Ammon's horn (tissue), 1 donor: ENCODE data around the gene FBXW4.
"Not testable (repeated sequence)": the region's sequence is repeated elsewhere in the genome, so short reads cannot be mapped to it uniquely, and the experiment has no call there.

Experiments
- DNase-seq: peaks from one replicate; pipeline ENCODE4 v3.0.0-alpha.2; 2016; ENCODE audit warnings: low spot score

Gene FBXW4

GRCh38 chr10:101653536-101653935 lies 41.4 kb downstream of the FBXW4 start:
- DNase-seq: no peak

DNA sequence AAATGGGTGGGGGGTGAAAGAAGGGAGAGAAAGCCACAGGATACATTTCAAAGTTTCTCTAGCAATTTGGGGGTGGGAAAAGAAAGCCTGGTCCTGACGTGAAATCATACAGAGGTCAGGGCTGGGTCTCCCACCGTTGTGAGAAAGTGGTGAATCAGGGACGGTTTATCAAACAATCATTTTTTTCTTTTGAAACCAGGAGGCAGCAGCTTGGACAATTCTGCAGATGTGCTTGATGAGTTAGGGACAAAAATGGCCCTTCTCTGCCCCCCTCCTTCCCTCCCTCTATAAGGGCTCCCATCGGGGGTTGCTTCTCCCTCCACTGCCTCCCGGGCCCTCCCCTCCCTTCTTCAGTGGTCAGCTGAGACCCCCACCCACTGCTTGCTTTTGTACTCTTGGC lies 43.6 kb downstream of the FBXW4 start:
- no peak for DNase-seq

- DNase-seq: no peak
Observed at GRCh38 chr10:101650863-101651262, 44.1 kb downstream of the FBXW4 start.

DNA sequence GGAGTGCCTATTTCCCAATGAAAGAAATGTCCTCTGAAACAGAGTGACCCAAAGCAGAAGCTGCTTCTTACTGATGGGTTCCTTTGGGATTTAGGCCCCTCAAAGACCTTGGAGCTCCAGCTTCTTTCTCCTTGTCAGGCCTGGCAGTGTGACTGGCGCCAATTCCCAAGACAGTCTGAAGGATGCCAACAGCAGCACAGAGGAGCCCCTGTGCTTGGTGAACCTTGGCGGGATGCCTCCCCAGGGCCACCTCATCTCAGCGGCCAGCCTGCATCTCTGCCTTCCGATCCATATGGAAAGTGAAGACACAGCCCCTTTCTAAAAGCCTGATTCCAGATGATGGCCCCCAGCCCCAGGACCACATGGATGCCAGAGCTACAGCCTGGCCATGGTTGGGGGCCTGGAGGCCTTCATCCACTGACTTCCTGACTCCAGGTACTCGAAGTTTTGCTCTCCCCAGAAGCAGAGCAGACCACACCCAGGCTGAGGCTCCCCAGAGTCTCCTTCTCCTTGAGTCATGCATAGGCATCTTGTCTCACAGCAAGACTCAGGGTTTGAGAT lies 45.4 kb downstream of the FBXW4 start:
- DNase-seq: peak; percentile 38

GRCh38 chr10:101647255-101647654 lies 47.7 kb downstream of the FBXW4 start:
- DNase-seq: no peak

GRCh38 chr10:101646364-101646763 lies 48.6 kb downstream of the FBXW4 start:
- peak; percentile 79 for DNase-seq

DNA sequence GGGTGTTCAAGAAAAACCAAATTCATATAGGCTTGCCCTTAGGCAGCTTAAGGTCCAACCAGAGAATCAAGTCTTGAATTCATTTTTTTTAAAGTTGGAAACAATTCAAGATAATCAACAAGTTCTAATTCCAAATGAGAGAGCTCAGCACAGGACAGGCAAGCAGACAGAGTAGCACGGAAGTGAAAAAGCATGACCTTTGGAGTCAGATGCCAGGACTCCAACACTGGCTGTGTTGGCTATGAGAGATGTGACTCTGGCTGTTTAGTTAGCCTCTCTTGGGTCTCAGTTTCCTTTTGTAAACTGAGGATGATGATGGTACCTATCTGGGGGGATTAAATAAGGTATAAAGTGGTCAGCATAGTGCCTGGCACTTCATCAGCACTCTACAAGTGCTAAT lies 49.3 kb downstream of the FBXW4 start:
- DNase-seq: no peak

DNA sequence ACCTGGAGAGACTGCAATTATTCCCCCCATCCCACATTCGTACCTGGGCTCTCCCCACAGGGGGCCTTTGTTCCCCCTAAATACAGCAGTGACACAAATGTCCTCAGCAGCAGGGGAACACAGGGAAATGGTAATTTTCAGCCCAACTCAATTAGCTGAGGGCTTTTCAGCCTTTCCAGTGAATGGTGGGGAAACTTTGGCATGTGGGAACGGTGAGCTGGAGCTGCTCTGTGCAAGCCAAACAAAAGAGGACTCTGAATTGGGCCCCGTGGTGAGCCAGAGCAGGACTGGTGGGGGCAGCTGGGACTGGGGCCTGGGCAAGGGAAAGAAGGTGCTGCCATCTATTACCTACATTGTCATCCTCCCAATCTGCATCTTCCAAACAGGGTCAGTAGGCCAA lies 51.0 kb downstream of the FBXW4 start:
- DNase-seq: peak; percentile 50

DNA sequence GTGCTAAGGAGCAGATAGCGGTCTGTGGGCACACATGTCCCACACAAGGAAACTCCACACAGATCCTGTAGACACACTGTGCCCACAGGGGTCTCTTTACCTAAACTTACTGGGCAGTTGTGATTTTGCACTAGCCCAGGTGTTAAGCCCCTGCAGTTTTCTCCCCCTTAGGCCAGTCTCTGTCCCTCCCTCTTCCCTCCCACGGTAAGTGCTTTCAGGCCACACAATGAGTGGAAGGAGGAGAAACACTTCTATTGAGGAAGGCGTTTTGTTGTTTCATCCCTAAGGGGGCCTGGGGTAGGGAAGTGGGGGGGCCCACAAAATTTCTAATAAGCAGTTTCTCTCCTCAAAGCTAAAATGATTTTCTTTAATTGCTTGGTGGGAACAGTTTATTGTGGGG lies 51.4 kb downstream of the FBXW4 start:
- DNase-seq: no peak

DNA sequence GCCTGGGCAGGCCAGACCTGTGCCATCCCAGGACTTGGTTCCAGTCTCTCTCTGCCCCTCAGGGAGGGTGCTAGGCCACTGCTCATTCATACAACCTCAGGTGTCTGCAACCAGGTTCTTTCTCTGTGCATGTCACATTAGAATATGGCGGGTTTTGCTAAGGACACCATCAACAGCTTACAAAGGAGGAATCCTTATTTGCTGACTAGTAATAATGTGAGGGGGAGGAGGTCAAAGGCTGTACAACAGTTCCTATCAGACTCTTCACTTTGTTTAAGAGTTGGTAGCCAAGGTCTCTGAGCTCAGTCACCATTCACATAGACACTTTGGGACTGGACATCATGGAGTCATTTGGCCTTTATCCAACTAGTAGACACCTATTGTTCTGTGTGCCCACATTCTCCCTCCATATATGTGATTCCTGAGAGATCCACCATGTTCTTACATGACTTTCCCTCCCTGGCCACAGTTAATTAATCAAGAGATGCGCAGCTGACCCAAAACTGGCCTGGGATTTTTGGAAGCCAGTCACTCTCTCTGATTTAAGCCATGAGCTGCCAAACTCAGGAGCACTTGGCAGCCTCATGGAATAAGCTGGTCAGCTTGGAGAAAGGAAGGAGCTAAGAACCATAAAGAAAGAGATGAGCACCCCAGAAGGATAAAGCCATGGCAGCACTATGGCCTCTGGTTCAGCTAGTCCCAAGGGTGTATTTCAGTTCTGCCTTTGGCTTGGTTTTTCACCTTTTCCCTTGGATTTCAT lies 55.6 kb downstream of the FBXW4 start:
- no peak for DNase-seq

DNA sequence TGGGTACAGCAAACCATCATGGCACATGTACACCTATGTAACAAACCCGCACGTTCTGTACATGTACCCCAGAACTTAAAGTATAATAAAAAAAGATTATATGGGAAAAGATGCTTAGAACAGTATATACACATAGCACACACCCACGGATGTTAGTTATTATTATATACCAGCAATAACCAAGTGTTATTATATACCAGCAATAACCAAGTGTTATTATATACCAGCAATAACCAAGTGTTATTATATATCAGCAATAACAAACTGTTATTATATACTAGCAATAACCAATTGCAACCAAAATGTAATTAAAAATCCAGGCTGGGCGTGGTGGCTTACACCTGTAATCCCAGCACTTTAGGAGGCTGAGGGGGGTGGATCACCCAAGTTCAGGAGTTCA lies 61.5 kb downstream of the FBXW4 start:
- not testable (repeated sequence) for DNase-seq

DNA sequence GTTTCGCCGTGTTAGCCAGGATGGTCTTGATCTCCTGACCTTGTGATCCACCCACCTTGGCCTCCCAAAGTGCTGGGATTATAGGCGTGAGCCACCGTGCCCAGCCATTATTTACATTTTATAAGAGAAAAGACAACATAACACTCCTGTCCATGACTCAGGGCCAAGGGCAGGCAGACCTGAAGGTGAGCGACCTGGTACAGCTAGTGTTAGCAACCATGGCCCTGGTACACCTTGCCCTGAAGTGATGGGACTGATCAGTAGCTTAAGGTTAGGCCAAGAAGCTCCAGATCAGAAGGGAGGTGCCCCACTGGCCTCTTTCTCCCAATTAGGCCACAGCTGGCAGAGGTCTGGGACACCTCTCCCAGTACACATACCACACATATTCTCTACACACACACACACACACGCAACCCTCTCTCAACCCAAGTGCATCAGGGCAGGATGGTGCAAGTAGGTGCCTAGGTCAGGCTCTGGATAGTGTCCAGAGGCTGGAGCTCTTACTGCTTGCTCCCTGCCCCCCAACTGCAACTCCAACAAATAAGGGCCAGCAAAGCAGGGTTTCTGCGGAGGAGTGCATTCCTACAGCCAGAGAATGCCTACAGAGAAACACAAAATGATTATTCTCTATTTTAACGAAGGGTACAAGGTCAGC lies 63.0 kb downstream of the FBXW4 start:
- no peak for DNase-seq

GRCh38 chr10:101630633-101630920 lies 64.4 kb downstream of the FBXW4 start:
- DNase-seq: no peak

DNA sequence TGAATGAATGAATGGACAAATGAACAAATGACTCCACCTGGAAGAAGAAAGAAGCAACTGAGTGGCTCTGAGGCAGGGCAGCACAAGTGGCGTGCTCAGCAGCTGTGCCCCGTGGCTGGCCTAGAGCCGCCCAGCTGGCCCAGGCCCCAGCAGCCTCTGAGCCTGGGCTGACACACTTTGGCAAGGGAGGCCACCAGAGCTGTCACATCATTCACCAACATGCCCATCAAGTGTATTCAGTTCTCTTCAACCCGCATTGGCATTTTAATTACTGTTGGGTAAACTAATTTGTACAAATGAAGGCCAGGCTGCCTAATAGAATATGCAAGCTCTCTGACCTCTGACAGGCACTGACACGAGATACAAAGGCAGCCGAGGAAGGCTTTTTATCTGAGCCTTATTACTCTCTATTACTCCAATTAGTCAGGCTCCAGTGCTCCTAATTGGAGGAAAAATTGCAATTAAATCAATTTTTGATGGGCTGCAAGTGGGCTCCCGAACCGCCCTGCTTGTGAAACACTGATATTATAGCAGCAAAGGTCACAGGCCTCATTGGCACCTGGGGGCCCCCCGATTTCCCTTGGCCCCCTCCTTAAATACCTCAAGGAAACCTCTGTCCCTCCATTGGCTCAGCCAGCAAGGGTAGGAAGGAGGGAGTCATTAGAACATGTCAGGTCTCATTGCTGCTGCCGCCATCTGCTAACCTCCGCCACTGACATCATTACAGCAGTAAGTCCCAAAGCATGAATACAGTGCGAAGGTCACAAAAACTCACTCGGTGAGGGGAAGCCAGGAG lies 64.9 kb downstream of the FBXW4 start:
- DNase-seq: peak; percentile 79

- DNase-seq: no peak
Observed at GRCh38 chr10:101625821-101626412, 69.1 kb downstream of the FBXW4 start.

GRCh38 chr10:101624526-101625102 lies 70.4 kb downstream of the FBXW4 start:
- no peak for DNase-seq

- DNase-seq: no peak
Observed at GRCh38 chr10:101623528-101623927, 71.4 kb downstream of the FBXW4 start.

- no peak for DNase-seq
Observed at GRCh38 chr10:101619983-101620382, 75.0 kb downstream of the FBXW4 start.

DNA sequence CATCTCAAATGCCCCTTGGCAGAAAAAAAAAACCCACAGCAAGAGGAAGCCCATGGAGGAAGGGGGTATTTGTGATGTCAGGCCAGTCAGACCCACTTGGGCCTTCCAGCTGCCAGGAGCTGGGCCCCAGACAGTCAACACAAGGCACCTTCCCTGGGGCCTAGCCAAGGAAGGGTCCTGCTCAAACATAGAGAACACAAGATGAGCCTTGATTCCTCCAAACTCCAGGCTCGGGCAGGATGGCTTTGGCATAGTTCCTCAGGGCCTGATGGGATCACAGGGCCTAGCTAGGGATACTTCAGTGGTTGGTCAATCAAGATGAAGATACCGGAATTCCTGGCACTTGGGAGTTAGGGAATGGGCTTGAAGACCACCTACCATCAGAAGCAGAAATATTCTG lies 76.1 kb downstream of the FBXW4 start:
- DNase-seq: no peak

- no peak for DNase-seq
Observed at GRCh38 chr10:101617824-101618568, 77.0 kb downstream of the FBXW4 start.

DNA sequence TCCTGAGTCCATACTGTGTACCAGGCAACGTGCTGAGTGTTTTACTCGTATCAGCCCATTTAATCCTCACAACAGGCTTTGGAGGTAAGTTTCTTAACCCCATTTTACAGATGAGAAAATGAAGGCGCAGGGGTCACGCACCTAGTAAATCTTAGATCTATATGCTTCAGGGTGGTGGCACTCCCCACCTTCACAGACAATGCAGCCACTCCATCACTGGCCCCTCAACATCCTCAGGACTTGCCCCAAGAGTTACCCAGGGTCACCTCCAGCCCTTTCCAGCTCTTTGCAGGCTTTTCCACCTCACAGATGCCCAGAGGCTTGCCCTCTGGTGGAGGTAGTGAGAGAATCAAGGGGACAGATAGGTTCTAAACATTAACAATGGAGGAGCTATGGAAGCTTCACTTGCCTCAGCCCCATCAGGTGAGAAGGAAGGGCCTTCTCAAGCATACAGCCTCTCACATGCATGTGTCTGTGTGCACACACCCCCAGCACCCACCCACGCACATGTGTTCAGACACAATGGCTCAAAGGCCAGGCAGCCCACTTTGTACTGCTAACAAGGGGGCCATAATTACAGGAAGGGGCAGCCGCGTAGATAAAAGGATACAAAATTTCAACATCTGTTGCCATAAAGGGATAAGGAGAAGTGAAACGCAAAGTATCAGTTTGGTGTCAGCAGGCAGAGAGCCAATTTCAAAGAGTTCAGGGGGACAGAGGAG lies 77.7 kb downstream of the FBXW4 start:
- no peak for DNase-seq
